22Rv1 (cell line): ENCODE results near the gene DMAP1.

ENCODE experiments used
- H3K27ac ChIP-seq: fragments of 450-650 bp; 2 replicates; pipeline ENCODE4 v1.5.1; 2017
- CTCF ChIP-seq: fragments of 450-650 bp; IDR thresholded peaks from 2 replicates; pipeline ENCODE4 v1.5.1; 2017; ENCODE audit warnings: mild to moderate bottlenecking
- ZFX ChIP-seq: fragments of 450-650 bp; IDR thresholded peaks from 2 replicates; pipeline ENCODE4 v1.6.1; 2017; ENCODE audit warnings: antibody characterized with exemption, borderline replicate concordance

DMAP1 gene

GRCh38 chr1:44265656-44266358 is 52.5 kb downstream of the DMAP1 start:
- H3K27ac ChIP-seq, result no peak overlapping the region
- no peak for TF ChIP-seq ZFX
- TF ChIP-seq CTCF, result no peak

- TF ChIP-seq ZFX, result no peak
- no peak for TF ChIP-seq CTCF
- H3K27ac ChIP-seq, result no peak overlapping the region
Observed at GRCh38 chr1:44266400-44267344, 53.4 kb downstream of the DMAP1 start.

DNA sequence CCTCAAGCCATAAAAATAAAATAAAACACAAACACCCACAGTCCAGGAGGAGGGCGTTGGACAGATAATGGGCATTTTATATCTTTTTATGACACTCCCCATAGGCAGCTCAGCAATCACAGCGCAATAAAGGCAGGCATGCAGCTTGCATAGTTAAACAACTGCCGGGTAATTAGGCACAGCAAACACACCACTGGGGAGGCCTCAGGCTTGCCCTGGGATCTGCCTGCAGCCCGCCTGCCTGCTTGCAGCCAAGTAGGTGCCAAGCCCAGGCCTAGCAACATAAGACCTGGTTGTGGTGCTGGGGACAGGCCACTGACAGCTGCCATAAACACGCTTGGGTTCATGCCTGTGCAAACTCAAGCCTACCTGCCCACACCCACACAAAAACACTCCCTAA is 54.2 kb downstream of the DMAP1 start:
- H3K27ac ChIP-seq, result no peak overlapping the region
- no peak for TF ChIP-seq CTCF
- no peak for TF ChIP-seq ZFX

GRCh38 chr1:44268054-44268453 is 54.8 kb downstream of the DMAP1 start:
- no peak for TF ChIP-seq ZFX
- TF ChIP-seq CTCF, result no peak
- H3K27ac ChIP-seq, result no peak overlapping the region
